Neutrophil (primary cell): ENCODE results near the gene PTAR1.

Source experiments
- H3K27ac ChIP-seq: fragments of 200-600 bp; sonication (generic); 2 replicates; pipeline ENCODE4 v1.5.1; 2016; ENCODE audit warnings: mild to moderate bottlenecking, moderate library complexity
- H3K27me3 ChIP-seq: fragments of 200-600 bp; sonication (generic); 2 replicates; pipeline ENCODE4 v1.6.0; 2016; ENCODE audit warnings: mild to moderate bottlenecking
- H3K36me3 ChIP-seq: fragments of 200-600 bp; sonication (generic); 2 replicates; pipeline ENCODE4 v1.5.1; 2017
- H3K4me1 ChIP-seq, 2 experiments: fragments of 200-600 bp in 1 of 2; sonication (generic) in 1 of 2; 1 replicate in 1 of 2; 2 replicates in 1 of 2; pipeline versions ENCODE4 v1.5.1 to v1.6.1; 2013 to 2016; ENCODE audit warnings: low read depth in 1 of 2, low read length in 1 of 2, mild to moderate bottlenecking in 1 of 2, moderate library complexity in 1 of 2; ENCODE audit not compliant: control insufficient read depth in 1 of 2, insufficient read depth in 1 of 2
- H3K4me3 ChIP-seq, 2 experiments: fragments of 200-600 bp in 1 of 2; sonication (generic) in 1 of 2; 1 replicate in 1 of 2; 2 replicates in 1 of 2; pipeline ENCODE4 v1.5.1; 2013 to 2016; ENCODE audit warnings: low read depth in 1 of 2, low read length in 1 of 2, mild to moderate bottlenecking in 1 of 2, moderate library complexity in 1 of 2
- H3K9me3 ChIP-seq: fragments of 200-600 bp; sonication (generic); 2 replicates; pipeline ENCODE4 v1.5.1; 2016
- CTCF ChIP-seq: fragments of 200-600 bp; sonication (generic); IDR thresholded peaks from 2 replicates; pipeline ENCODE4 v1.5.1; 2016; ENCODE audit warnings: antibody characterized with exemption

PTAR1 gene

GRCh38 chr9:69697475-69697874, 62.3 kb downstream of the PTAR1 start:
- no peak for TF ChIP-seq CTCF

GRCh38 chr9:69696802-69697201, 63.0 kb downstream of the PTAR1 start:
- Histone ChIP-seq H3K27me3 (no peaks in the 10 kb centered on the region), H3K27ac (no peak overlapping the region), H3K4me1 (no peaks in the 10 kb centered on the region), H3K9me3 (peaks cover 9% of the 10 kb centered on the region), H3K36me3 (no peaks in the 10 kb centered on the region), H3K4me3 (no peak overlapping the region)
- TF ChIP-seq CTCF = no peak

More at GRCh38 chr9:69697475-69697874, 62.3 kb downstream of the PTAR1 start:
- H3K9me3 ChIP-seq = peaks cover 9% of the 10 kb centered on the region
- no peaks in the 10 kb centered on the region for H3K36me3 ChIP-seq
- H3K4me3 ChIP-seq = no peak overlapping the region
- H3K27me3 ChIP-seq = no peaks in the 10 kb centered on the region
- H3K27ac ChIP-seq = no peak overlapping the region
- no peaks in the 10 kb centered on the region for H3K4me1 ChIP-seq

DNA sequence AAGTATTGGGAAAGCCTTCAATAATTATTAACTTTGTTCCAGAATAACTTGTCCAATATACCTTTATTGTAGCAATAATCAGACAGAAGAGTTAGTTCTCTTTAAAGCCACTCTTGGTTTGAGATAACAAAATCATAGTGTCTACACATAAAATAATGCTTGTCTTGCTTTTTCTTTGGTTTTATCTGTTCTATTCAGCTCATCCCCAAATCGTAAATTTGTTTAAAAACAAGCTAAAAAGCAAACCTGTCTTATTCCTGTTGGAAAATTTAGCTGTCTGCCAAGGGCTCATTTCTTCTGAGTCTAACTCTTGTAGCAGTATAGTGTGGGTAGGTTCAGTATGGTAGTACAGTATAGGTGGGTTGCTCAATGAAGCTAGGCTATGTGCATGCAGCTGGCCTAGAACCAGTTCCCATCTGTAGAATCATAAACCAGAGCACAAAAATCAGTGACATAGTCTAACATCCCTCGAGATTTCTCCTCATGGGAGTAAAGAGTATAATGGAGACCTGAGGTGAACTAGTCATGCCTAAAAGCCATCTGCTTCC, 69.7 kb downstream of the PTAR1 start:
- Histone ChIP-seq H3K4me3 (no peak overlapping the region), H3K9me3 (no peaks in the 10 kb centered on the region), H3K27ac (no peak overlapping the region), H3K36me3 (no peaks in the 10 kb centered on the region), H3K27me3 (no peaks in the 10 kb centered on the region), H3K4me1 (no peaks in the 10 kb centered on the region)
- no peak for TF ChIP-seq CTCF

- H3K27me3 ChIP-seq = peaks cover under 1% of the 10 kb centered on the region
- no peak overlapping the region for H3K4me3 ChIP-seq
- no peak for TF ChIP-seq CTCF
- H3K9me3 ChIP-seq = no peaks in the 10 kb centered on the region
- no peaks in the 10 kb centered on the region for H3K4me1 ChIP-seq
- no peak overlapping the region for H3K27ac ChIP-seq
- H3K36me3 ChIP-seq = no peaks in the 10 kb centered on the region
These were observed 75.9 kb downstream of the PTAR1 start for GRCh38 chr9:69683927-69684326.

GRCh38 chr9:69678843-69679538, 80.8 kb downstream of the PTAR1 start:
- Histone ChIP-seq H3K27me3 (peaks cover 45% of the 10 kb centered on the region), H3K27ac (no peak overlapping the region), H3K9me3 (no peaks in the 10 kb centered on the region), H3K4me1 (no peaks in the 10 kb centered on the region), H3K36me3 (no peaks in the 10 kb centered on the region), H3K4me3 (no peak overlapping the region)
- no peak for TF ChIP-seq CTCF
